Ovary (tissue), 9 donors: ENCODE results near the gene PKD1. TPM values are rescaled to one million over a fixed set of nuclear protein-coding genes. Genes with fewer than 3 reads are reported as not detected.

ENCODE experiments used
- DNase-seq, 5 donors: peaks; one replicate each; pipeline ENCODE4 v3.0.0-alpha.2; 2019 to 2020
- H3K27ac ChIP-seq, 2 donors: fragments of 200-600 bp; one replicate each; pipeline versions ENCODE4 v1.5.1 to v1.8.0; 2019 to 2022
- H3K27me3 ChIP-seq: fragments of 200-600 bp; one replicate; pipeline ENCODE4 v1.8.0; 2022
- H3K36me3 ChIP-seq: fragments of 200-600 bp; sonication (generic); one replicate; pipeline ENCODE4 v1.5.1; 2019
- H3K4me1 ChIP-seq: one replicate; pipeline ENCODE4 v1.8.1; 2013; ENCODE audit warnings: mild to moderate bottlenecking, moderate library complexity; ENCODE audit not compliant: insufficient read depth
- H3K4me3 ChIP-seq: fragments of 200-600 bp; sonication (generic); one replicate; pipeline ENCODE4 v1.5.1; 2017
- H3K9me3 ChIP-seq, 2 donors: fragments of 200-600 bp in 1 of 2; sonication (generic) in 1 of 2; one replicate each; pipeline versions ENCODE4 v1.5.1 to v1.8.1; 2013 to 2019; ENCODE audit warnings: mild to moderate bottlenecking in 1 of 2, moderate library complexity in 1 of 2
- CTCF ChIP-seq, 3 donors: fragments of 450-650 bp in 2 of 3; fragments of 200-600 bp in 1 of 3; IDR thresholded peaks; one replicate each; pipeline versions ENCODE4 v1.5.1 to v1.8.0; 2016 to 2022; ENCODE audit warnings: antibody characterized with exemption in 3 of 3, mild to moderate bottlenecking in 1 of 3
- EP300 ChIP-seq: sonication (generic); formaldehyde crosslinking; IDR thresholded peaks from one replicate; pipeline ENCODE4 v1.6.1; 2017; ENCODE audit warnings: antibody characterized with exemption
- POLR2A ChIP-seq: fragments of 450-650 bp; IDR thresholded peaks from one replicate; pipeline ENCODE4 v1.6.1; 2017; ENCODE audit warnings: antibody characterized with exemption, mild to moderate bottlenecking, moderate library complexity
- WGBS, 3 donors: extraction: QIAGEN DNeasy Blood & Tissue Kit in 1 of 3; methylation state at CpG; one replicate each; pipeline versions ENCODE4 v1.1.5 to v1.1.7; 2013 to 2017; 5-methylcytosine and 5-hydroxymethylcytosine counted together
- intact Hi-C, 4 donors: fragments of 100-400 bp; cut with DNase I; formaldehyde crosslinking; loops; one replicate each; pipeline versions ENCODE4 v1.11.0 to v1.15.1; 2022 to 2023
- polyA plus RNA-seq, 2 donors: library from polyadenylated mRNA; stranded (reverse); fragments of 200-250 nt in 1 of 2; fragments of 350-450 nt in 1 of 2; fragmentation: Illumina TruSeq in 1 of 2; extraction: RNeasy Lipid Tissue Mini Kit (QIAGEN cat#74804) in 1 of 2; gene quantifications; one replicate each; pipeline ENCODE4 v1.2.3, GENCODE V29; 2013 to 2014
- total RNA-seq, 7 donors: library from RNA; depleted of rRNA in 2 of 7; stranded (reverse); fragments of >200 nt in 2 of 7; fragmentation: NEBNext Ultra II Directional in 3 of 7; extraction: Animal tissue kit (Norgen Biotek cat#: 25700) in 3 of 7; gene quantifications; one replicate each; pipeline versions ENCODE4 v1.1.0 to v1.2.4, GENCODE V29; 2016 to 2023
- donor health status: DM: no; HTN: no; CAD: no; lungs with moderate emphysema.
- donor health status: DM: no; HTN: no; CAD: no.
- donor health status: Bipolar disorder and iron deficiency.
- donor health status: DM: yes; HTN: yes; CAD: no.
- donor health status: DM: no; HTN: no; CAD: no.
- donor health status: DM: yes; HTN: yes; CAD: no.

PKD1 gene
- total and polyA plus RNA-seq, 9 donors = 8.7 to 203 (median 129) TPM

GRCh38 chr16:2151188-2152091 is 15.7 kb upstream of the PKD1 start:
- Histone ChIP-seq H3K36me3 (no peaks in the 10 kb centered on the region), H3K9me3 (no peaks in the 10 kb centered on the region), H3K4me1 (peaks cover 23% of the 10 kb centered on the region), H3K27ac (no peak overlapping the region), H3K27me3 (no peaks in the 10 kb centered on the region), H3K4me3 (no peak overlapping the region)
- intact Hi-C loops = loop anchor here in 2 of 4 donors (5.0 to 10.0 kb wide), 2 partner anchors 103 to 124 kb away; partner anchors contain the start of genes ECI1 (in 1 of the 2) and NHERF2 (in 1 of the 2)
- no peak for TF ChIP-seq EP300
- TF ChIP-seq CTCF (IDR thresholded peaks at IDR 0.05) = no peak
- TF ChIP-seq POLR2A = no peak
- WGBS, 3 donors = 68 to 76% (median 71%) methylated on average over 12 to 13 of the region's 13 CpGs
- DNase-seq = no peak

- DNase-seq = no peak
- no peak overlapping the region for H3K4me3 ChIP-seq
- intact Hi-C loops = loop anchor here in 2 of 4 donors (5.0 to 10.0 kb wide), 2 partner anchors 104 to 123 kb away; partner anchors contain the start of genes ECI1 (in 1 of the 2) and NHERF2 (in 1 of the 2)
- H3K4me1 ChIP-seq = peaks cover 23% of the 10 kb centered on the region
- 39 to 50% (median 42%) methylated on average over 14 to 18 of the region's 18 CpGs for WGBS, 3 donors
- no peaks in the 10 kb centered on the region for H3K9me3 ChIP-seq
- no peak for TF ChIP-seq CTCF (IDR thresholded peaks at IDR 0.05)
- no peak for TF ChIP-seq POLR2A
- no peak for TF ChIP-seq EP300
- H3K36me3 ChIP-seq = no peaks in the 10 kb centered on the region
- H3K27me3 ChIP-seq = no peaks in the 10 kb centered on the region
- no peak overlapping the region for H3K27ac ChIP-seq
Observed at GRCh38 chr16:2150418-2151187, 14.9 kb upstream of the PKD1 start.

- TF ChIP-seq EP300 = no peak
- no peak for TF ChIP-seq POLR2A
- WGBS, 3 donors = 52 to 64% (median 60%) methylated on average over 21 to 24 of the region's 24 CpGs
- Histone ChIP-seq H3K27ac (no peak overlapping the region), H3K27me3 (no peaks in the 10 kb centered on the region), H3K9me3 (no peaks in the 10 kb centered on the region), H3K36me3 (no peaks in the 10 kb centered on the region), H3K4me1 (peaks cover 23% of the 10 kb centered on the region), H3K4me3 (no peak overlapping the region)
- intact Hi-C loops = loop anchor here in 2 of 4 donors (5.0 to 10.0 kb wide), 2 partner anchors 105 to 123 kb away; partner anchors contain the start of genes ECI1 (in 1 of the 2) and NHERF2 (in 1 of the 2)
- no peak for DNase-seq
Observed at GRCh38 chr16:2149630-2150417, 14.1 kb upstream of the PKD1 start.

- no peak overlapping the region for H3K27ac ChIP-seq
- peak in 1 of 5 donors; percentile 53 for DNase-seq
Observed at GRCh38 chr16:2148714-2149629, 13.3 kb upstream of the PKD1 start.

More at GRCh38 chr16:2148714-2149629, 13.3 kb upstream of the PKD1 start:
- no peaks in the 10 kb centered on the region for H3K9me3 ChIP-seq
- TF ChIP-seq CTCF (IDR thresholded peaks at IDR 0.05) (no peak), EP300 (no peak), POLR2A (no peak)
- H3K27me3 ChIP-seq = no peaks in the 10 kb centered on the region
- H3K4me3 ChIP-seq = peak overlapping the region; percentile 21
- peaks cover 20% of the 10 kb centered on the region for H3K4me1 ChIP-seq
- no peaks in the 10 kb centered on the region for H3K36me3 ChIP-seq
- WGBS, 3 donors = 2 to 4% (median 4%) methylated on average over 30 to 59 of the region's 62 CpGs
- intact Hi-C loops = no loop called here
